Activated CD4-positive, alpha-beta T cell treated with anti-CD3 and anti-CD28 coated beads, Interleukin-2, Interleukin-6, amounts not matched to agents 100 ng/mL and 50 ng/mL, durations not matched to agents 16 hours and 8 hours (primary cell): ENCODE data around the gene ADAMTS2.
"Not testable (repeated sequence)": the region's sequence is repeated elsewhere in the genome, so short reads cannot be mapped to it uniquely, and the experiment has no call there.

Experiments
- DNase-seq: peaks from one replicate; pipeline ENCODE4 v3.0.0-alpha.2; 2020

Gene ADAMTS2

GRCh38 chr5:179120421-179120861 lies 224.8 kb downstream of the ADAMTS2 start:
- no peak for DNase-seq

DNA sequence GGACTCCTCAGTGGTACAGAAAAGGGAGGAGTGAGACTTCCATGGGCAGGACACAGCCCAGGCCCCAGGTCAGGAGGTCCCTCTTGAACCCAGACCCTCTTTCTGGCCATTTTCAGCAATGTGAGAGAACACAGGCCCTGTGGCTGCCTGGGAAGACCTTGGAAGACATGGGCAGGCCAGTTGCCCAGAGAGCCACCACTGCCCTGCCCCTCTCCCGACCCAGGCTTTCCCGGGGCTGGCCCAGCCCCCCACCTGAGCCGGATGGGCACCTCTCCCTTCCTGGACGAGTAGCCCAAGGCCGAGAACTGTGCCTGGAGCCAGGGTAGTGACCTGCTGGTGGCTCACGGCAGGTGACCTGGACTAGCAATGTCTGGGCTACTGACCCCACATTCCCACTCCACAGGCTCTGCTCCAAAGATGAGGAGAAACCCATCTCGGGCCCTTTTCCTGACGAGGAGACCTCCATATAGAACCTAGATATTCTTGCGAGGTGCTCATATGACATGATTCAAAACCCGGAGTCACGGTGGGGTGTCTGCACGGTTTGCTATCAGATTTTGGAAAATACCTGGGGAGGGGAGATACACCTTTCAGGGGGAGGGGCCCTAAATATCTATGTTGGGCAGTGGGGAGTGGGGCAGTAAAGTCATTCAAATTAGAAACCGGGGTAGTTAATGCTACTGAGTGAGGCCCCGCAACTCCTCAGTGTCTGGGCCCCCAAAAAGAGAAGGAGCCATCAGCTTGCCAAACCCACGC lies 225.7 kb downstream of the ADAMTS2 start:
- DNase-seq = no peak

- no peak for DNase-seq
These were observed 226.4 kb downstream of the ADAMTS2 start for GRCh38 chr5:179118756-179119414.

DNA sequence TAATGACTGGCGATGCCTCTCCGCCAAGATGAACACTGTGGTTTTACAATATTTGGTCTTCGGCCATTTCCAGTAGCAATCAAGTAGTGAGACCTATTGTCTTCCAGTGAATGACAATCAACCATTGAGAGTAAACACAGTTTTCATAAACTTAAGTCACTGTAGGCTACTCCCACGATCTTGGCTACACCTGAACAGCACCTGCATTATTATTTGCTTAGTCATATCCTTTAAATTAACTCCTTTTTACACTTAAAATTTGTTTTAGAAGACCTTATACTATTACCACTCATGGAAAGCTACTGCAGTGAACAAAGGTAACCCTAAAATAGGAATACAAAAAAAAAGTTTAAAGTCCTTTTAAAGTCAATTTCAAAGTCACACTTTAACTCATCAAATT lies 226.9 kb downstream of the ADAMTS2 start:
- DNase-seq = no peak

- no peak for DNase-seq
These were observed 229.3 kb downstream of the ADAMTS2 start for GRCh38 chr5:179115845-179116524.

DNA sequence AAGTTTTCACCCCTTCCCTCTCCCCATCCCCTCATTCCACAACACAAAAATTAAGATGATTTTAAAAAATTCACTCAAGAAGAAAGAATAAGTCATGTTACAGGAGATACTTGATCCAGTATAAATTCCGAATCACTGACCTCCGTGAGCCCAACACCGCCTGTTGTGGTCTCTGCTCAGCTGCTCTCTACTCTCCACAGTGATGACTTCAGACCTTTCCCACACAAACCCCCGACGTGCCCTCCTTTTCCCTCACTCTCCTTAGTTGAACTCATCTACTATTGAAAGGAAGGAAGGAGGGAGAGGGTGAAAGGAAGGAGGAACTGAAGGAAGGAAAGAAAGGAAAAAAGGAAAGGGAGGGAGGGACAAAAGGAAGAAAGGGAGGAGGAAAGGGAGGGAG lies 230.0 kb downstream of the ADAMTS2 start:
- DNase-seq = no peak

DNA sequence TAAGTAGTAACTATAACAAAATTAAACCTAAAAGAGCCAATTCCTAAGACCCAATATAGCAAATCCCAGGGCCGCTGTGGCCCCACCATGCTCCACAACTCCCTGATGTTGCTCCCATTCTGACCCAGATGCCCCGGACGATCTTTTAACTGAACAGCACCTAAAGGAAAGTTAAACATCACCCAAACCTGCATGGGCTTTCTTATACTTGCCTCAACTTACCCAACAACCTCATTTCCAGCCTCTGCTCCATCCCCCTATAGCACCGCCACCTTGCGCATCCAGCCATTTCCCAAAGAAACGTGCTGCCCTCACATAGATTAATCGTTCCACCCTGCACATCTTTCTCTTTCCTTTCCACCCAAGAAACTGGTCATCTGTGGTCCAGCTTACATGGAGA lies 230.5 kb downstream of the ADAMTS2 start:
- DNase-seq = no peak

DNA sequence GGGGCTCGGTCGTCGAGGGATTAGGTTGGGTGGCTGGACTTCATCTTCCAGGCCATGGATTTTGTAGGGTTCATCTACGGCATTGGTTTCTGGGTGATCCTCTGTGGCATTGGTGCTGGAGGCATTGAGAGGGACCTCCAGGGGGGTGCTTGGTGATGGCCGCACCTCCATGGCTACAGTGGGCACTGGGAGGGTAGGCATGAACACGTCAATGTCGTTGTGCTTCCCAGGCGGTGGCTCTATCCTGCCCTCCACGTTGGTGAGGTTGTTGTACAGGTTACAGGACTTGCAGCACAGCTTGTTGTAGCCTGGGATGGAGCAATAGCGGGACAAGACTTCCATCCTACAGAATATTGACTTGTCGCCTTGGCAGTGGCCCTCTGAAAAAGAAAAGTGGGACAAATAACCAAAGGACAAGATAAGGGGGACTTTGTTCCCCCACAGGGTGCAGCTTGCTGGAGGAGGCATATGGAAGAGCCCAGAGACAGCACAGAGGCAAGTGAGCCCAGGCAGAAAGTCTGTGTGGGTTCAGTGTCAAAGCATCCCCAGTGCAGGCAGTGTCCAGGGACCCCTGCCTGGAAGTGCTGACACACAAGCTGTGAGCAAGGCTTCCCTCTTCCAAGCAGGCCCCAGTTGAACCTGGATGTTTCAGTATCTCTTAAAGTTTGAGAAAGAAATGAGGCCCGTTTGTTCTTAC lies 231.2 kb downstream of the ADAMTS2 start:
- no peak for DNase-seq

- no peak for DNase-seq
These were observed 232.1 kb downstream of the ADAMTS2 start for GRCh38 chr5:179113143-179113530.

GRCh38 chr5:179112469-179113142 lies 232.7 kb downstream of the ADAMTS2 start:
- DNase-seq = no peak

DNA sequence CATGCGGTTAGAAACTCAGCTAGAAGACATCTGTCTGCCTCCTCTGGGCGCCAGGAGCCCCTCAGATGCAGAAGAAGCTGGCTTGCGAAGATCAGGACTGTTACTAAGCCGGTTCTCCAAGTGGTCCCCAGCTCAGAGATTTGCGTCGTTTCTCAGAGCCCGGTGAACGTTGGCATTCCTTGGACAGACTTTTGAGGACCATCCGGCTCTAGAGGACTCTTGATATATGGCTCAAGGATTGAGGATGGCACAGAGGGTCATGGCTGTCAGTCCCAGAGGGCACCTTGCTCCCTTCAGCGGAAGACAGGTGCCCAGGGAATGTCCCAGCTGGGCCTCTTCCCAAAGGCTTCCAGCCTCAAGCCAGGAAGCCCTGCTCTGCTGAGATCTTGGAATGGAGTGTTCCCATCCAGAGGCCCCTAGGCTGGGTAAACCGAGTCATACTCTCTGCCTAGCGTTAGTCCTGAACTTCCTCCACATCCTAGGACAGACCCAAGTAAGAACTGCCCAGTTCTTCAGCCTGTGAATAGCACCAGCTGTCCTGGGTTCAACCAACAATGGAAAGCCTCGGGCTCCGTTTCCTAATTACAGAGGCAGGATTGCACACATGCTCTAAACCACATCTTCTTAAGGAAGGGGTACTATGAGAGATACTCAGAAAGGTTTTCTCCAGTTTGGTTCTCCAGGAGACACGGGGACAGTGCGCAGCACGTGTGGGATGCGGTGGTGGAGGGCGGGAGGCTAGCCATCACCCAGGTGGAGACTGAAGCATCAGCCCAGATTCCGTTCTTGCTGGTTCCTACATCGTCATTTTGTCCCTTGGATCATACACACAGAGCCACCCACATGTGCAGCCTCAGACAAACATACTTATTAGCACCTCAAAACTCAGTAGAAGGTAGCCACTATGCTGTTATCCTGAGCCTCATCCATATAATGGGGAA lies 233.7 kb downstream of the ADAMTS2 start:
- DNase-seq = no peak

- DNase-seq = no peak
These were observed 234.7 kb downstream of the ADAMTS2 start for GRCh38 chr5:179110528-179110927.

DNA sequence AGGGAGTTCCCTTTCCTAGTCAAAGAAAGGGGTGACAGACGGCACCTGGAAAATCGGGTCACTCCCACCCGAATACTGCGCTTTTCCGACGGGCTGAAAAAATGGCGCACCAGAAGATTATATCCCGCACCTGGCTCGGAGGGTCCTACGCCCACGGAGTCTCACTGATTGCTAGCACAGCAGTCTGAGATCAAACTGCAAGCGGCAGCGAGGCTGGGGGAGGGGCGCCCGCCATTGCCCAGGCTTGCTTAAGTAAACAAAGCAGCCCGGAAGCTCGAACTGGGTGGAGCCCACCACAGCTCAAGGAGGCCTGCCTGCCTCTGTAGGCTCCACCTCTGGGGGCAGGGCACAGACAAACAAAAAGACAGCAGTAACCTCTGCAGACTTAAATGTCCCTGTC lies 244.0 kb downstream of the ADAMTS2 start:
- DNase-seq = not testable (repeated sequence)

DNA sequence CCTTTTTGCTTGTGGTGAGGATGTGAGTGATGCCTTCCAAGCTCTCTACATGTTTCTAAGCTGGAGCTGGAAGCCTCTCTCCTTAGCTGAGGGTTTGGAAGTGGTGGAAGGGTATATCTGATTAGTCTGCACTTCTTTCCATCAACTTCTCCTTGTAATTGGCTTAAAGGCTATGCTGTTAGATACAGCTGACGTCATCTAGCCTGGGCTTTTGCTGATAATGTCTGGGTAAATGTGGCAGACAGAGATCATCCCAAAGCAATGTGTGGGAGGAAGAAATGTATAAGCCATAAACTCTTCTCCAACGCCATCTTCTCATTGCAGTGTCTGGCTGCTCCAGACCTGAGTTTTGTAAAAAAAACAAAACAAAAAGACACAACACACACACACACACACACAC lies 255.8 kb downstream of the ADAMTS2 start:
- no peak for DNase-seq

GRCh38 chr5:179080724-179081123 lies 264.5 kb downstream of the ADAMTS2 start:
- DNase-seq = no peak

- no peak for DNase-seq
These were observed 265.9 kb downstream of the ADAMTS2 start for GRCh38 chr5:179079165-179079987.

GRCh38 chr5:179065703-179066102 lies 279.6 kb downstream of the ADAMTS2 start:
- DNase-seq = no peak

DNA sequence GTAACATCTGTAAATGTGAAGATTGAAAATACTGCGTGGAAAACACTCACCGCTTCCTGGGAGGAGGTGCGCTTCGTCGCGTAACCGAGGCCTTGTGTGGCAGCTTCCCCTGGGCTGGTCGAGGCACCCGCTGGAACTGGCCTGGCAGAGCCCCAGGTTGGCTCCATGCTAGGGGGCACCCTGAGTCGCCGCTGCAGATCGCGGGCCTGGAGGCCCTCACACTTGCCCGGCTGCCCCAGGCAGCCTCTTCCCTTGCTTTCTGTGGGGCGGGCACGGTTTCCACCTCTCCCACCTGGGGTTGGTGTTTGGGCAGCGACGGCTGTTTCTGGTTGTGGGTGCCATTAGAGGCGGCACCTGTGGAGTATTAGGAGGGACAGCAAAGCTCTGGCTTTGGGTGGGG lies 284.2 kb downstream of the ADAMTS2 start:
- no peak for DNase-seq
